PFSK-1 (cell line): ENCODE measurements around the gene IGF2BP2.

ENCODE experiments used
- POLR2AphosphoS5 ChIP-seq: IDR thresholded peaks from 2 replicates; pipeline ENCODE4 v1.6.1; 2012; ENCODE audit warnings: low read depth, mild to moderate bottlenecking, control low read depth, low read length, moderate library complexity
- SIN3A ChIP-seq: IDR thresholded peaks from 2 replicates; pipeline ENCODE4 v1.6.1; 2012; ENCODE audit warnings: mild to moderate bottlenecking, low read length, moderate library complexity, borderline replicate concordance; ENCODE audit not compliant: insufficient read depth

- TF ChIP-seq POLR2AphosphoS5, result no peak
- TF ChIP-seq SIN3A, result no peak
Observed at GRCh38 chr3:185778821-185779220, 46.0 kb downstream of the IGF2BP2 start.
